ENCODE measurements around the gene MEX3A.

DNA sequence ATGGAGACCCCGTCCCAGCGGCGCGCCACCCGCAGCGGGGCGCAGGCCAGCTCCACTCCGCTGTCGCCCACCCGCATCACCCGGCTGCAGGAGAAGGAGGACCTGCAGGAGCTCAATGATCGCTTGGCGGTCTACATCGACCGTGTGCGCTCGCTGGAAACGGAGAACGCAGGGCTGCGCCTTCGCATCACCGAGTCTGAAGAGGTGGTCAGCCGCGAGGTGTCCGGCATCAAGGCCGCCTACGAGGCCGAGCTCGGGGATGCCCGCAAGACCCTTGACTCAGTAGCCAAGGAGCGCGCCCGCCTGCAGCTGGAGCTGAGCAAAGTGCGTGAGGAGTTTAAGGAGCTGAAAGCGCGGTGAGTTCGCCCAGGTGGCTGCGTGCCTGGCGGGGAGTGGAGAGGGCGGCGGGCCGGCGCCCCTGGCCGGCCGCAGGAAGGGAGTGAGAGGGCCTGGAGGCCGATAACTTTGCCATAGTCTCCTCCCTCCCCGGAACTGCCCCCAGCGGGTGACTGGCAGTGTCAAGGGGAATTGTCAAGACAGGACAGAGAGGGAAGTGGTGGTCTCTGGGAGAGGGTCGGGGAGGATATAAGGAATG is 32.8 kb upstream of the MEX3A start:
- TF ChIP-seq, protein P1, sequence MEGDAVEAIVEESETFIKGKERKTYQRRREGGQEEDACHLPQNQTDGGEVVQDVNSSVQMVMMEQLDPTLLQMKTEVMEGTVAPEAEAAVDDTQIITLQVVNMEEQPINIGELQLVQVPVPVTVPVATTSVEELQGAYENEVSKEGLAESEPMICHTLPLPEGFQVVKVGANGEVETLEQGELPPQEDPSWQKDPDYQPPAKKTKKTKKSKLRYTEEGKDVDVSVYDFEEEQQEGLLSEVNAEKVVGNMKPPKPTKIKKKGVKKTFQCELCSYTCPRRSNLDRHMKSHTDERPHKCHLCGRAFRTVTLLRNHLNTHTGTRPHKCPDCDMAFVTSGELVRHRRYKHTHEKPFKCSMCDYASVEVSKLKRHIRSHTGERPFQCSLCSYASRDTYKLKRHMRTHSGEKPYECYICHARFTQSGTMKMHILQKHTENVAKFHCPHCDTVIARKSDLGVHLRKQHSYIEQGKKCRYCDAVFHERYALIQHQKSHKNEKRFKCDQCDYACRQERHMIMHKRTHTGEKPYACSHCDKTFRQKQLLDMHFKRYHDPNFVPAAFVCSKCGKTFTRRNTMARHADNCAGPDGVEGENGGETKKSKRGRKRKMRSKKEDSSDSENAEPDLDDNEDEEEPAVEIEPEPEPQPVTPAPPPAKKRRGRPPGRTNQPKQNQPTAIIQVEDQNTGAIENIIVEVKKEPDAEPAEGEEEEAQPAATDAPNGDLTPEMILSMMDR (conservative IDR thresholded peaks at IDR 0.05; ENCODE audit: low read depth, low read length) = no peak
- no peak for TF ChIP-seq EZH2 (IDR thresholded peaks at IDR 0.05; ENCODE audit: borderline replicate concordance, low read depth, low read length, poor library complexity, severe bottlenecking)
